WTC11 (cell line): ENCODE data around the gene RLN2.

Experiments
- CBFB ChIP-seq: sonication (generic); formaldehyde crosslinking; IDR thresholded peaks from 2 replicates; pipeline ENCODE4 v1.8.1; 2022; ENCODE audit warnings: mild to moderate bottlenecking, low read depth, missing genetic modification reagents
- CREB1 ChIP-seq: sonication (generic); formaldehyde crosslinking; IDR thresholded peaks from 2 replicates; pipeline ENCODE4 v1.8.0; 2023; ENCODE audit warnings: mild to moderate bottlenecking, missing genetic modification reagents
- IRF2 ChIP-seq: sonication (generic); formaldehyde crosslinking; IDR thresholded peaks from 2 replicates; pipeline ENCODE4 v1.8.0; 2022; ENCODE audit warnings: low read depth, missing genetic modification reagents, borderline replicate concordance
- RELA ChIP-seq: sonication (generic); formaldehyde crosslinking; IDR thresholded peaks from 2 replicates; pipeline ENCODE4 v1.8.1; 2022; ENCODE audit warnings: missing genetic modification reagents, mild to moderate bottlenecking, borderline replicate concordance
- SP1 ChIP-seq: sonication (generic); formaldehyde crosslinking; conservative IDR thresholded peaks from 2 replicates; pipeline ENCODE4 v1.8.1; 2022; ENCODE audit warnings: missing genetic modification reagents
- ZNF219 ChIP-seq: sonication (generic); formaldehyde crosslinking; IDR thresholded peaks from 2 replicates; pipeline ENCODE4 v1.8.0; 2023; ENCODE audit warnings: missing genetic modification reagents, mild to moderate bottlenecking, borderline replicate concordance
- ZNF416 ChIP-seq: fragments of 250-450 bp; sonication (Bioruptor Pico); IDR thresholded peaks from 2 replicates; pipeline ENCODE4 v1.9.0; 2021; ENCODE audit warnings: mild to moderate bottlenecking, inconsistent platforms
- ZNF423 ChIP-seq: fragments of 250-450 bp; sonication (Bioruptor Pico); IDR thresholded peaks from 2 replicates; pipeline ENCODE4 v2.1.2; 2022; ENCODE audit warnings: mild to moderate bottlenecking, moderate library complexity
- TF ChIP-seq, protein P1 (sequence below): sonication (generic); formaldehyde crosslinking; conservative IDR thresholded peaks from 2 replicates; pipeline ENCODE4 v1.8.1; 2023; ENCODE audit warnings: mild to moderate bottlenecking, low read depth, missing genetic modification reagents, moderate library complexity
- TF ChIP-seq, protein P2 (sequence below): fragments of 200-600 bp; IDR thresholded peaks from 2 replicates; pipeline ENCODE4 v1.8.0; 2022; ENCODE audit warnings: antibody characterized with exemption
- TF ChIP-seq, protein P3 (sequence below): sonication (generic); formaldehyde crosslinking; IDR thresholded peaks from 2 replicates; pipeline ENCODE4 v1.8.0; 2022; ENCODE audit warnings: mild to moderate bottlenecking, missing genetic modification reagents
- TF ChIP-seq, protein P4 (sequence below): sonication (generic); formaldehyde crosslinking; IDR thresholded peaks from 2 replicates; pipeline ENCODE4 v1.8.0; 2022; ENCODE audit warnings: missing genetic modification reagents

DNA sequence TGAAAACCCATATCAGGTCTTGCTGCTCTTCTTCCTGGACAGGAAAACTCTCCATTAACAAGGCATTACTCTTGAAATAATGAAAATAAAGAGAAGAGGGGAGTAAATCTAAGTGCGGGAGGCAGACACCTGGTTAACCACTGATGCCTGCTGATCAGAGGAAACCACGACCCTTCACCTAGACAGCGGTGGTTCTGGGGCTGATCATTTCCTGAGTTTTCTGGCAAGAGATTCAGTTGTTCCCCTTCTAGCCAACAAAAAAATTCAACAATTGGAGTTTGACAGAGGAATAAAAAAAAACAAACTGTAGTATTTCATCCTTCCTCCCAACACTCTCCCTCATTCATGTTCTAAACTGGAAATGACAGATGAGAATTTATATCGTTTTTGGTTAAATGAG lies 3.0 kb downstream of the RLN2 start:
- TF ChIP-seq, protein P1, sequence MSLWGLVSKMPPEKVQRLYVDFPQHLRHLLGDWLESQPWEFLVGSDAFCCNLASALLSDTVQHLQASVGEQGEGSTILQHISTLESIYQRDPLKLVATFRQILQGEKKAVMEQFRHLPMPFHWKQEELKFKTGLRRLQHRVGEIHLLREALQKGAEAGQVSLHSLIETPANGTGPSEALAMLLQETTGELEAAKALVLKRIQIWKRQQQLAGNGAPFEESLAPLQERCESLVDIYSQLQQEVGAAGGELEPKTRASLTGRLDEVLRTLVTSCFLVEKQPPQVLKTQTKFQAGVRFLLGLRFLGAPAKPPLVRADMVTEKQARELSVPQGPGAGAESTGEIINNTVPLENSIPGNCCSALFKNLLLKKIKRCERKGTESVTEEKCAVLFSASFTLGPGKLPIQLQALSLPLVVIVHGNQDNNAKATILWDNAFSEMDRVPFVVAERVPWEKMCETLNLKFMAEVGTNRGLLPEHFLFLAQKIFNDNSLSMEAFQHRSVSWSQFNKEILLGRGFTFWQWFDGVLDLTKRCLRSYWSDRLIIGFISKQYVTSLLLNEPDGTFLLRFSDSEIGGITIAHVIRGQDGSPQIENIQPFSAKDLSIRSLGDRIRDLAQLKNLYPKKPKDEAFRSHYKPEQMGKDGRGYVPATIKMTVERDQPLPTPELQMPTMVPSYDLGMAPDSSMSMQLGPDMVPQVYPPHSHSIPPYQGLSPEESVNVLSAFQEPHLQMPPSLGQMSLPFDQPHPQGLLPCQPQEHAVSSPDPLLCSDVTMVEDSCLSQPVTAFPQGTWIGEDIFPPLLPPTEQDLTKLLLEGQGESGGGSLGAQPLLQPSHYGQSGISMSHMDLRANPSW (CRISPR knock-in tag): no peak
- TF ChIP-seq ZNF423 (no peak), ZNF219 (CRISPR knock-in tag) (no peak), CREB1 (no peak), ZNF416 (CRISPR knock-in tag) (no peak), IRF2 (CRISPR knock-in tag) (no peak), CBFB (CRISPR knock-in tag) (no peak), SP1 (CRISPR knock-in tag) (no peak), RELA (CRISPR knock-in tag) (no peak)
- TF ChIP-seq, protein P2, sequence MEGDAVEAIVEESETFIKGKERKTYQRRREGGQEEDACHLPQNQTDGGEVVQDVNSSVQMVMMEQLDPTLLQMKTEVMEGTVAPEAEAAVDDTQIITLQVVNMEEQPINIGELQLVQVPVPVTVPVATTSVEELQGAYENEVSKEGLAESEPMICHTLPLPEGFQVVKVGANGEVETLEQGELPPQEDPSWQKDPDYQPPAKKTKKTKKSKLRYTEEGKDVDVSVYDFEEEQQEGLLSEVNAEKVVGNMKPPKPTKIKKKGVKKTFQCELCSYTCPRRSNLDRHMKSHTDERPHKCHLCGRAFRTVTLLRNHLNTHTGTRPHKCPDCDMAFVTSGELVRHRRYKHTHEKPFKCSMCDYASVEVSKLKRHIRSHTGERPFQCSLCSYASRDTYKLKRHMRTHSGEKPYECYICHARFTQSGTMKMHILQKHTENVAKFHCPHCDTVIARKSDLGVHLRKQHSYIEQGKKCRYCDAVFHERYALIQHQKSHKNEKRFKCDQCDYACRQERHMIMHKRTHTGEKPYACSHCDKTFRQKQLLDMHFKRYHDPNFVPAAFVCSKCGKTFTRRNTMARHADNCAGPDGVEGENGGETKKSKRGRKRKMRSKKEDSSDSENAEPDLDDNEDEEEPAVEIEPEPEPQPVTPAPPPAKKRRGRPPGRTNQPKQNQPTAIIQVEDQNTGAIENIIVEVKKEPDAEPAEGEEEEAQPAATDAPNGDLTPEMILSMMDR: no peak
- TF ChIP-seq, protein P3, sequence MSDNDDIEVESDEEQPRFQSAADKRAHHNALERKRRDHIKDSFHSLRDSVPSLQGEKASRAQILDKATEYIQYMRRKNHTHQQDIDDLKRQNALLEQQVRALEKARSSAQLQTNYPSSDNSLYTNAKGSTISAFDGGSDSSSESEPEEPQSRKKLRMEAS (CRISPR knock-in tag): no peak
- TF ChIP-seq, protein P4, sequence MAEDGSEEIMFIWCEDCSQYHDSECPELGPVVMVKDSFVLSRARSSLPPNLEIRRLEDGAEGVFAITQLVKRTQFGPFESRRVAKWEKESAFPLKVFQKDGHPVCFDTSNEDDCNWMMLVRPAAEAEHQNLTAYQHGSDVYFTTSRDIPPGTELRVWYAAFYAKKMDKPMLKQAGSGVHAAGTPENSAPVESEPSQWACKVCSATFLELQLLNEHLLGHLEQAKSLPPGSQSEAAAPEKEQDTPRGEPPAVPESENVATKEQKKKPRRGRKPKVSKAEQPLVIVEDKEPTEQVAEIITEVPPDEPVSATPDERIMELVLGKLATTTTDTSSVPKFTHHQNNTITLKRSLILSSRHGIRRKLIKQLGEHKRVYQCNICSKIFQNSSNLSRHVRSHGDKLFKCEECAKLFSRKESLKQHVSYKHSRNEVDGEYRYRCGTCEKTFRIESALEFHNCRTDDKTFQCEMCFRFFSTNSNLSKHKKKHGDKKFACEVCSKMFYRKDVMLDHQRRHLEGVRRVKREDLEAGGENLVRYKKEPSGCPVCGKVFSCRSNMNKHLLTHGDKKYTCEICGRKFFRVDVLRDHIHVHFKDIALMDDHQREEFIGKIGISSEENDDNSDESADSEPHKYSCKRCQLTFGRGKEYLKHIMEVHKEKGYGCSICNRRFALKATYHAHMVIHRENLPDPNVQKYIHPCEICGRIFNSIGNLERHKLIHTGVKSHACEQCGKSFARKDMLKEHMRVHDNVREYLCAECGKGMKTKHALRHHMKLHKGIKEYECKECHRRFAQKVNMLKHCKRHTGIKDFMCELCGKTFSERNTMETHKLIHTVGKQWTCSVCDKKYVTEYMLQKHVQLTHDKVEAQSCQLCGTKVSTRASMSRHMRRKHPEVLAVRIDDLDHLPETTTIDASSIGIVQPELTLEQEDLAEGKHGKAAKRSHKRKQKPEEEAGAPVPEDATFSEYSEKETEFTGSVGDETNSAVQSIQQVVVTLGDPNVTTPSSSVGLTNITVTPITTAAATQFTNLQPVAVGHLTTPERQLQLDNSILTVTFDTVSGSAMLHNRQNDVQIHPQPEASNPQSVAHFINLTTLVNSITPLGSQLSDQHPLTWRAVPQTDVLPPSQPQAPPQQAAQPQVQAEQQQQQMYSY: no peak
